ENCODE results near the gene KL. TPM values are rescaled to one million over a fixed set of nuclear protein-coding genes. Genes with fewer than 3 reads are reported as not detected.

The KL gene
- total and polyA plus RNA-seq, 2 of the 8 experiments (the other 6 are each of a cell fraction or from before 2014, with no cell fraction given), result 0.02 TPM; not detected in 1

- TF ChIP-seq ZNF274 (IDR thresholded peaks at IDR 0.05; ENCODE audit: borderline replicate concordance, extremely low read depth, low read length) (no peak), SRF (IDR thresholded peaks at IDR 0.05; ENCODE audit: low read depth, low read length) (no peak), YY1 (IDR thresholded peaks at IDR 0.05; ENCODE audit: low read depth, low read length) (no peak), NRF1 (IDR thresholded peaks at IDR 0.05; ENCODE audit: low read depth, low read length) (no peak)
Observed at GRCh38 chr13:33112766-33113165, 96.5 kb downstream of the KL start (continued).
